GM19467 (cell line): ENCODE data around the gene PLXDC2.

Source experiments
- ATAC-seq: cut with Tn5 transposase; IDR thresholded peaks from one replicate; pipeline ENCODE4 v1.9.1; 2021; ENCODE audit warnings: mild to moderate bottlenecking, moderate library complexity; ENCODE audit not compliant: unreplicated experiment

PLXDC2 gene

DNA sequence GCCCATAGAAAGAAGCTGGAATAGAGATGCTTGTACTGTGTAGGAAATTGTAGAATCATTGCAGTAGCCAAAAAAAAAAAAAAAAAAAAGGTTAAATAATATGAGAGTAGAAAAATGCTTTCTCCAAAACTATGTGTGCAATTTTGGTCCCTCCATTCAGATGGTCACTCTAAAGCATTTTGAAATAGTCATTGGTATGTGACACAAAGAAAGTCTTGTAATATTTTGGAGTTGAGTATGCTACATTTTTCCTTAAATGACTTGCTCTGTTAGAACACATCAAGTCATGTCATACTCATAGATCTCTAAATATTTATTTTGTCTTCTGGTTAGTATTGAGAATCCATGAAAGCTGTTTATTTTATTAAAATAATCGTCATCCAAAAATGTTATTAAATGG is 424.4 kb downstream of the PLXDC2 start:
- ATAC-seq = no peak

DNA sequence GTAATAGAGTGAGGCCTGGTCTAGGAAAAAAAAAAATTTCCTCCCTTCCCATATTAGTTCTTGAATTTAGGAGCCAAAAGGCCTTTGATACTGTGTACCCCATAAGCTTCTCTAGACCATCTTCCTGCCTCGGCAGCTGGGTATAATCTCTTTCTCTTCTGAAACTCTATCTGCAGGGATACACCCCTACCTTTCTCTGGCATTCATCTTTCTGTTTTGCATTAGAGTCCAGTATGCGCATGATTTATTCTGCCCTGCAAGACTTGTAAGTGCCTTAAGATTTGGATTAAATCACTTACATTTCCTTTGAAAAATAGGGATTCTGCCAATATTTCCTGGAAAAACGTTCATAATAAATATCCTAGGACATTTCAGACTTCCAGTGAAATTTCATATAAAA is 431.2 kb downstream of the PLXDC2 start:
- ATAC-seq = no peak

DNA sequence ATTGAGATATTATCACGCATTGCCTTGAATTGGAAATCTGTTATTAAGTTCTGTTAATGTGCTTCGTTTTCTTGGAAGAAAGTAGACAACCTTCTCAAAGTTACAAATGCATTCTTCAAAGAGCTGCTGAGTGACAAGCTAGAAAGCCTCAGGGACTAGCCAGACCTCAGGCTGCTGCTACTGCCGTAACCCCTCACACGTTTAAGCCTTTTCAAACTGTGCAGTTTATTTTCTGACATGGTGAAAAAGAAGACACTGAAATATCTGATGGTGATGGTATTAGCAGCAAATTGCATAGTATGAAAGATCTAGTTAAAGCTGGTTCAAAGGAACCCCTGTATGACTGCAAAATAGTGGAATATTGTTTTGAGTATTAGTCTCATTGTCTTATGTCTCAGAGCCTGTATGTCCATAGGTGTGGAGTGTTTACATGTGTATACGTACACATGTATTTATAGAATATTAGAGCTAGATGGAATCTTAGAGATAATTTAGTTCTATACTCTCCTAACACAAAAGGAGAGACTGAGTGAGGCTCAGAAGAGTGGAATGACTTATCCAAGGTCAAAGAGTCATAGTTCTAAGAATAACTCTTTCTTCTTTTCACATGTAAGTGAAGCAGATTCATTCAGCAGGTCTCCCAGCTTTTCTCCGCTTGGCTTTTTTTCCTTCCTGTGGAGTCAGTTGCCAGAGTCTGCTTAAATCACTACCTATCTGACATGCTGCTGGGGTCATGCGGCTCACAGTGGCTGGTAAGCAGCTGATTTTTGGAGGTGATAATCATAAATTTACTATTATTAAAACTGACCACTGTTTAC is 431.9 kb downstream of the PLXDC2 start:
- no peak for ATAC-seq

GRCh38 chr10:20254078-20254477 is 437.8 kb downstream of the PLXDC2 start:
- no peak for ATAC-seq

DNA sequence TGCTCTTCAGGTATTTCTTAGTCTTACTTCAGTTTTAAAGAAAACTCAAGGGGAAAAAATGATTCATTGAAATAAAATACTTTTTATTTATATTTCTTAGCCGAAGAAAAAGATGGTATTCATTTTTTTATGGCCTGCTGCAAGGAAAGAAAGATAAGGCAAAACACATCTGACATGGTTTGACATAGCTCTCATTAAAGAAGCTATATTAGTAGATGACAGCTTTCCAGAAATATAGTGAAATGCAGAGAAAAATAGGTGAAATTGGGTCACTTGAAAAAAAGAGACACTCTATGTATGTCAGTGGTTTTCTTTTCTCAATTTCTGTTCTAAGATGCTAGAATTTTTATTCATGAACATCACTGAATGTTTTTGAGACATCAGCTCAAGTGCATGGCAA is 438.3 kb downstream of the PLXDC2 start:
- no peak for ATAC-seq

DNA sequence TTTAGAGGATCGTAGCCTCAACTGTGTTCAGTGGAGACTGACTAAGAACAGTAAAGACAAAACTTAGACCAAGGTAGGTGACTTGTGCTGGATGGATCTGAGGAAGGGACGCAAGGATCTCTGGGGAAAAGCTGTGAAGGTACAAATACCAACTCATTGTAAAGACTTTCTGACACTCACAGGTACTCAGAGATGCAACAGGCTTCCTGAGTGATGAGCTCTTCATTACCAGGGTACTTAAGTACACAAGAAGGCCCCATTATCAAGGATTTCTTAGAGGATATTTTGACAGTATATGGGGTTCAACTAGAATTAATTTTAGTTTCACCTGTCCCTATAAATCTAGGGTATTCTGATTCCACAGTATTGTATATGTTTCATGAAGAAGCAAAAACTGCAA is 440.7 kb downstream of the PLXDC2 start:
- no peak for ATAC-seq

GRCh38 chr10:20257422-20257821 is 441.2 kb downstream of the PLXDC2 start:
- ATAC-seq = no peak

DNA sequence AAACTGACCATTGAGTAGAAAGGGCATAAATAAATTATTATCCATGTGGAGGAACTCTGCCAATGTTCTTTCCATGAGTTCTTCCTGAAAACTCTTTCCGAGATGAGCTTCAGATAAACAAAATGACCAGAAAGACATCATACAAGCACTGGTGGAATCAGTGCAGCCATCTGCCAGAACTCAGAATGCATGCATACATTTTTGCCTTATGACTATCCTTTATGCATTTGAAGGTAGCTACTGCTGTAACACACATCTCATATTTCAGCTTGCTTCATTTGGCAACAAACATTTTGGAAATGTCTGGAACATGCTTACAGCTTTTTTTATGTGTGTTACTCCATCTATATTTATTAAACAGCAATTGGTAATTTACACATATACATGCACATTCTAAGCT is 448.9 kb downstream of the PLXDC2 start:
- no peak for ATAC-seq

GRCh38 chr10:20267734-20268133 is 451.5 kb downstream of the PLXDC2 start:
- no peak for ATAC-seq

GRCh38 chr10:20271490-20271889 is 455.3 kb downstream of the PLXDC2 start:
- ATAC-seq = no peak

DNA sequence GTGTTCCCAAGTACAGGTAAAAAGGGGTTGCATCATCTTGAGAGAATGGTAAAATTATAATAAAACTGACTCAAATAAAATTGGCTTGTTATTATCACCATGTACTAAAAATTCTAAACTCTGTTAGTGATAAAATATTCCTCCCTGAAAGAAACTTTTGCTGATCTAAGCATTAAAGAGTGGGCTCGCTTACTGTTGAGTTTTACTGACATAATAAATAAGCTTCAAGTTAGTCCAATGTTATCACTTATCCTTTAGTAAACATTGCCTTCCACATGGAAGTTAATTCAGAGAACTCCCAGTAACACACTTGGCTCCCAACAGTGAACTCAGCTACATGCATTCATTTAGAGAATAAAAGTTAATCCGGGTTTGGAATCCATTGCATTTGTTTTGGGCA is 456.4 kb downstream of the PLXDC2 start:
- no peak for ATAC-seq

DNA sequence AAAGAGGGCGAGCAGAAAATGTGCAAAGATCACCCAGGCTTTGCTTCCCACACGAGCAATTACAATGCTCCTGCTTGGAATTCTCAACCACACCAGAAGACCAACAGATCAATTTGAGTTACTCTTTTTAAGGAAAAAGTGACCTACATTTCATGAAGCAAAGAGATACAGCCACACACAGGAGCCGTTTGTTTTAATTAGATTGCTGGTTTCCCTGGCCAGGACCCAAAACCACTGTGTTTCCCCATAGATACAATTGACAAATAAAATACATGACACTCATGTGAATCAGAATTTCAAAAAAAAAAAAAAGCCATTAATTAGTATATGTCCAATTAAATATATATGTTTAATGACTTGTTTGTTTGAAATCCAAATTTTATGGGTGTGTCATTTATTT is 458.3 kb downstream of the PLXDC2 start:
- ATAC-seq = no peak

DNA sequence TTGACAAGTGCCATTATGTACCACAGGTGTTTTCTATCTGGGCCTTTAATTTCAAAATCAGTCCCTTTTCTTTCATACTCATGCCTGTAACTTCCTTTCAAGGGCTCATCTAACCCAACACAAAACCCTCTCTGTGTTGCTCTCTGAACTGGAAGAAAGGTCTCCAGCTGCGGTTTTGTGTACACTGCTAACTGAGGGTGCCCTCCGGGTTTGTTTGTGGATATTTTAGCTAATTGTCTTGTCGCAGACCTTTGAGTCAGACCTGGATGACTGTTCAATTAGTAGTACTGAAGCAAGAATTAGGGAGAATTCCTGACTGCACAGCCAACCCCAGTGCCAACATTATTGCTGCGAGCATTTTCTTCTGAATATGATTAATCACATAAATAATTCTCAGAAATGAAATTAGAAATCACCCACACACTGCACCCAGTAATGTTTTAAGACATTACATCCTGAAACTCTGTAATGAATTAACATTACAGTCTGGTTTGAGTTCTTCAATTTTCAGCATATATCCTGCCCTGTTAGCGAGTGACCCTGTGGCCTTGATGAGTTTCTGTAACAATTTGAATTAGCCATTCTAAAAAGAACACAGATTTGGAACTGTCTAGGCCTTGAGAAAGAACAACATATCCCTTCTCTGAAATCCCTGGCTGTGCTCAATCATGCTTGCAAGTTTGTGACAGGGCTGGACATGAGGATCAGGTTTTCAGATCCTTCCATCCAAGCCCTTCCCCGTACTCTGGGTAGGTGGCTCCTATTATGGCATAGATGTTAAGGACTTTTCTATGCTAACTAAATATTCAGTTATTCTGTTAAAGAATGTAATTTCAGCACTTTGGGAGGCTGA is 460.1 kb downstream of the PLXDC2 start:
- no peak for ATAC-seq

- no peak for ATAC-seq
These were observed 461.6 kb downstream of the PLXDC2 start for GRCh38 chr10:20277820-20278219.

GRCh38 chr10:20281579-20281978 is 465.3 kb downstream of the PLXDC2 start:
- no peak for ATAC-seq

- ATAC-seq = no peak
These were observed 471.4 kb downstream of the PLXDC2 start for GRCh38 chr10:20287586-20287985.

- ATAC-seq = no peak
These were observed 471.8 kb downstream of the PLXDC2 start for GRCh38 chr10:20288060-20288459.

GRCh38 chr10:20289070-20289828 is 473.0 kb downstream of the PLXDC2 start:
- no peak for ATAC-seq

DNA sequence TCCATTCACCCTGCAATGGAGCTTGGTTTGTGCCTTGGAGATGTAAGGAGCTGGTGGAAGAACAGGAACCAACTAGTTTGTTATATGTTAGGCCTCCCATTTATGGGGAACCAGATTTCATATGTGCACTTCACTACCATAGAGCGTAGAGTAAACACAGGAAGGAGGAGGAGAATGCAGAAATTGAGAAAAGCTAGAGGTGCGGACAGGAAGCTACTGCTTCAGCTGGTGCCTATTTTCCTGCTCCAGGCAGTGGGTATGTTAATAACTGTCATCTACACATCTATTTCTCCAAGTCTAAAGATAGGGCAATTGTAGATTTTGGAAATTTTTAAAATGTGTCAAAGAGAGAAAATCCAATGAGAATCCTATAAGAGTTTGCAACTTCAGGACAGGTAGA is 482.2 kb downstream of the PLXDC2 start:
- no peak for ATAC-seq

GRCh38 chr10:20299034-20299736 is 483.0 kb downstream of the PLXDC2 start:
- no peak for ATAC-seq

DNA sequence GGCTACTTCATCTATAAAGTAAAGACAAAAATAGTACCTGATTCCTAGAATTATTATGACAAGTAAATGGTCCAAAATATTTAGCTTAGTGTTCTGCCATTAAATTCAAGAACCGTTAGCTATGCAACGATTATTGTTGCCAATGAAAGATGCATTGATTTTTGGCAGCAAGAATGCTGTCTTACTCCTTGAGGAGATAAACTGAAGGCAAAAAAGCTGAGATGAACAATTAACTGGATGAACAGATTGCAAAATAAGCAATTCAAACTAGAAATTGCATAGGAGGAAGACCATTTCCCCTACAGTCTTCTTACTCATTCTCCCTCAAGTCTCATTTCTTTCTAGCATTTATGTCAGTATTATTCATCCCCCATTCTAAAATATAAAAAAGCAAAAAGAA is 484.5 kb downstream of the PLXDC2 start:
- ATAC-seq = no peak
